Epithelial cell of esophagus (primary cell): ENCODE data around the gene CABCOCO1.

Experiments
- DNase-seq: peaks from one replicate; pipeline ENCODE4 v3.0.0; 2010; ENCODE audit warnings: low read depth
- H3K4me3 ChIP-seq: 2 replicates; pipeline ENCODE4 v1.5.1; 2011; ENCODE audit warnings: mild to moderate bottlenecking, low read length, control low read depth
- CTCF ChIP-seq: IDR thresholded peaks from 2 replicates; pipeline ENCODE4 v1.5.1; 2011; ENCODE audit warnings: low read depth, mild to moderate bottlenecking, low read length, control low read depth, inconsistent platforms; ENCODE audit not compliant: insufficient read depth; ENCODE audit errors: missing control alignments

Gene CABCOCO1

GRCh38 chr10:61629576-61629975, 33.2 kb upstream of the CABCOCO1 start:
- no peak overlapping the region for H3K4me3 ChIP-seq
- no peak for DNase-seq
- TF ChIP-seq CTCF = no peak

- no peak for TF ChIP-seq CTCF
- peak; percentile 71 for DNase-seq
- H3K4me3 ChIP-seq = no peak overlapping the region
These were observed 30.6 kb upstream of the CABCOCO1 start for GRCh38 chr10:61632057-61632670.

- peak; percentile 53 for DNase-seq
- TF ChIP-seq CTCF = no peak
These were observed 29.1 kb upstream of the CABCOCO1 start for GRCh38 chr10:61633665-61634064.

GRCh38 chr10:61634746-61635145, 28.0 kb upstream of the CABCOCO1 start:
- DNase-seq = no peak
- H3K4me3 ChIP-seq = no peak overlapping the region
- no peak for TF ChIP-seq CTCF

More at GRCh38 chr10:61633665-61634064, 29.1 kb upstream of the CABCOCO1 start:
- no peak overlapping the region for H3K4me3 ChIP-seq

GRCh38 chr10:61635471-61635870, 27.3 kb upstream of the CABCOCO1 start:
- no peak for DNase-seq
- no peak for TF ChIP-seq CTCF
- H3K4me3 ChIP-seq = no peak overlapping the region

- no peak for TF ChIP-seq CTCF
- no peak overlapping the region for H3K4me3 ChIP-seq
- peak; percentile 69 for DNase-seq
These were observed 26.8 kb upstream of the CABCOCO1 start for GRCh38 chr10:61635932-61636331.

GRCh38 chr10:61639952-61640351, 22.8 kb upstream of the CABCOCO1 start:
- DNase-seq = peak; percentile 20
- no peak overlapping the region for H3K4me3 ChIP-seq
- no peak for TF ChIP-seq CTCF
